NCI-H187 (cell line): ENCODE data around the gene HMX2.
A peak's percentile ranks its signal among the peaks of the same experiment; 100 is the strongest.
"Not testable (repeated sequence)": the region's sequence is repeated elsewhere in the genome, so short reads cannot be mapped to it uniquely, and the experiment has no call there.

ENCODE experiments used
- DNase-seq, 2 experiments: peaks; one replicate each; lab custom pipeline; 2025; lab: John Stamatoyannopoulos, UW

HMX2 gene

GRCh38 chr10:123153486-123154091 is 5.7 kb downstream of the HMX2 start:
- no peak for DNase-seq

GRCh38 chr10:123154092-123154710 is 6.3 kb downstream of the HMX2 start, which contains the start of gene BUB3:
TSS of gene BUB3 (plus strand) at chr10:123154402. CDS start at chr10:123154918, 516 bp downstream.
- peak; percentile 81 to 89 for DNase-seq

- no peak for DNase-seq
Measured at GRCh38 chr10:123154711-123155505, 7.0 kb downstream of the HMX2 start.

DNA sequence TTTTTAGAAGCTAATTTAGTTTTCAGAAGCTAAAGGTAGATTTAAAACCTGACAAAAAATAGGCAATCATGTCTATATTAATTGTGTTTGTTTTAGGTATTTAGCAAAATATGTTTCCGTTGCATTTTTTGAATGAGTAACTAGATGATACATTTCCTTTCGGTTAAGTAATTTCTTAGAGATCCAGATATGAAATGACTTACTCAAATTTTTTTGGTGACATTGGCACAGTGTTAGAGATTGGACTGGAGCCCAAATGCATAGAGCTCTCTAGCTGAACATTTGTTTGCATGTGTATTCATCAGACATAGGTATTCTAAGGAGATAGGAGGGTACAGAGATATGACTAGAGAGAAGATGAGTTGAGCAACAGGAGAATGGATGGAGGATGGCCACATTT is 8.1 kb downstream of the HMX2 start:
- DNase-seq = no peak

GRCh38 chr10:123157210-123157609 is 9.3 kb downstream of the HMX2 start:
- DNase-seq = no peak

DNA sequence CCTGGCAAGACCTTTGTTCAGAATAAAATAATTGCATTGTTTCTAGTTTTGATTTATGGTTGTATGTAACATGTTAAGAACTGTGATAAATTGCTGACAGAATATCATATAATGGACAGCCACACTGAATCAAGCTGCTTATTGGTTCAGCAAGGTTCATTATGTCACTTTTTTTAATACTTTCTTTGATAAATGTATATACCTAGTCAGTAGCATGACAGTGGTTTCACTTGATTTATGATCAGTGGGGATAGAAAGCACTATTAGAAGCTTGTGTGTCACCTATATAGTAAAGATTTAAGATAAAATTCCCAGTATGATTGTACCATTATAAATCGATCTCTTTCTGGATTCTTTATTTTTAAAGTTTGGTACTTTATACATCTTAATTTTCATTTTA is 10.7 kb downstream of the HMX2 start:
- no peak for DNase-seq

GRCh38 chr10:123160311-123160980 is 12.5 kb downstream of the HMX2 start:
- no peak for DNase-seq

DNA sequence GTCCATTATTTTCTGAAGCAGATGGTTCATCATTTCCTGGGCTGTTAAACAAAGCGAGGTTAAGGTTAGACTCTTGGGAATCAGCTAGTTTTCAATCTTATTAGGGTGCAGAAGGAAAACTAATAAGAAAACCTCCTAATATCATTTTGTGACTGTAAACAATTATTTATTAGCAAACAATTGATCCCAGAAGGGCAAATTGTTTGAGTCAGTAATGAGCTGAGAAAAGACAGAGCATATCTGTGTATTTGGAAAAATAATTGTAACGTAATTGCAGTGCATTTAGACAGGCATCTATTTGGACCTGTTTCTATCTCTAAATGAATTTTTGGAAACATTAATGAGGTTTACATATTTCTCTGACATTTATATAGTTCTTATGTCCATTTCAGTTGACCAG is 16.4 kb downstream of the HMX2 start:
- DNase-seq = no peak

GRCh38 chr10:123165445-123166072 is 17.6 kb downstream of the HMX2 start:
- DNase-seq = no peak

- DNase-seq = no peak
Measured at GRCh38 chr10:123166618-123167017, 18.7 kb downstream of the HMX2 start.

- DNase-seq = no peak
Measured at GRCh38 chr10:123170961-123171360, 23.0 kb downstream of the HMX2 start.

- not testable (repeated sequence) for DNase-seq
Measured at GRCh38 chr10:123171616-123172015, 23.7 kb downstream of the HMX2 start.

DNA sequence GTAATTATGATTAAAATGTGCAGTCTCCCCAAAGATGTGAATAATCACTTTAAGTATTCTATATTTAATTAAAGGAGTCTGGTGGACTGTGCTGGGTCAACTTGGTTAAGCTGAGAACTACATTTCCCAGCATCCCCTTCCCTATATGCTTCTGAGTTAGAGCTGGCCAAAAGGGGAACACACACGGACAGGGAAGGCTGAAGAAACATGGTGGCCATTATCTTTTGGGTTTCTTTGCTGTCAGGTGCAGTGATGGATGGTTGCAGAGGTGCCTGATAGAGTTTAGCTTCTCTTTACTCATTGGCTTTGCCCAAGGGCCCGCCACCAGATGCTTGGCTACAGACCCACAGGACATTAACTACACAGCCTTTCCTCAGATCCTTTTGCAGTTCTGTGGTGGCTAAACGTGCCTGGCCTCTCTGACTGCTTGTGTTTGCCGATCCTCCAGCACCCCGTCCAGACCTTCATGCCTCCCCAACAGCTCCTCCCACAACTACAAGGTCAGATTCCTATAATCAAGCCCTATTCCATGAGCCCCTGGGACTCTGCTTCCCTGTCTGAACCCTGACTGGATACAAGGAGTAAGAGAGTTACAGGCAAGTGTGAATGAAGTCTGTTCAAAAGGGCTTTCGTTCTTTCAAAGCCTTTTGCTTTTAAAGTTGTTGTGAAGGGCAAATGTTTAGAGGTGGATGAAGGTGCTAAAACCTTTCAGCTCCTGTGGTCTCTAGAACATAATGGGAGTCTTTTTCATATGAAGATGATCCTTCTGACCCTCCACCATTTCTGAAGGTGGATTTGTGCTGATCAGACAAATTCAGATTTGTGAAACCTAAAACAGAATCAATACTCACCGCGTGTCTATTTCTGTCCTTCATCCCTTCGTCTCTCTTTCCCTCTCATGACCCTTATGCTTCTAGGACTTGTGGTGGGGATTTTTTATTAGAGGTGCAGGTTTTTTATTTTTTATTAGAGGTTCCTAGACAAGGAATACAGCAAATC is 27.8 kb downstream of the HMX2 start:
- no peak for DNase-seq

DNA sequence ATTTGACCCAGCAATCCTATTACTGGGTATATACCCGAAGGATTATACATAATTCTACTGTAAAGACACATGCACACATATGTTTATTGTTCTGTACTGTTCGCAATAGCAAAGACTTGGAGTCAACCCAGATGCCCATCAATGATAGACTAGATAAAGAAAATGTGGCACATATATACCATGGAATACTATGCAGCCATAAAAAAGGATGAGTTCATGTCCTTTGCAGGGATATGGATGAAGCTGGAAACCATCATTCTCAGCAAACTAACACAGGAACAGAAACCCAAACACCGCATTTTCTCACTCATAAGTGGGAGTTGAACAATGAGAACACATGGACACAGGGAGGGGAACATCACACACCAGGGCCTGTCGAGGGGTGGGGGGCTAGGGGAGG is 30.5 kb downstream of the HMX2 start:
- not testable (repeated sequence) for DNase-seq

DNA sequence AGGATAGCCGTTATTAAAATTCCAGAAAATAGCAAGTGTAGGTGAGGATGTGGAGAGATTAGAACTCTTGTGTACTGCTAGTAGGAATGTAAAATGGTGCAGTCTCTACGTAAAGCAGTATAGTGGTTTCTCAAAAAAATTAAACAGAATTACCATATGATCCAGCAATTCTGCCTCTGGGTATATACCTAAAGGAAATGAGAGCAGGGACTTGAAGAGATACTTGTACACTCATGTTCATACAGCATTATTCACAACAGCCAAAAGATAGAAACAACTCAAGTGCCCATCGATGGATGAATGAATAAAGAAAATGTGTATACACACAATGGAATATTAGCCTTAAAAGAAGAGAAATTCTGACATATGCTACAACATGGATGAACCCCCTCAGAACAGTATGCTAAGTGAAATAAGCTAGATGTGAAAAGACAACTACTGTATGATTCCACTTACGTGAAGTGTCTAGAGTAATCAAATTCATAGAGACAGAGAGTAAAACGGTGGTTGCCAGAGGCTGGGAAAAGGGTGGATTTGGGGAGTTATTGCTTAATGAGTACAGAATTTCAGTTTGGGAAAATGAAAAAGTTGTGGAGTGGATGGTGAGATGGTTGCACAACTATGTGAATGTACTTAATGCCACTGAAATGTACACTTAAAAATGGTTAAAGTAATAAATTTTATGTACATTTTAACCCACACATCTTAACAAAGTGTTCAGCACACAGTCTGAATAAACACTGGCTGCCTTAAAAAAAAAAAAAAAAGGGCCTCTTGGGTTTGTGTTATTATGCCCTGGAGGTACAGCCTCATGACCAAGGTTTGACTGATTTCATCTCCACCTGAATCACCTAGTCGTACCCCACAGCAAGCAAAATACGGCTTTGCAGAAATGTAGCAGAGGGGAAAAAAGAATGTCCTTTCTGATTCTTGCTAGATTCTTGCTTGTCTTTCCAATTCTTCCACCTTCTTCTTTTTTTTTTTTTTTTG is 32.5 kb downstream of the HMX2 start:
- DNase-seq = no peak

DNA sequence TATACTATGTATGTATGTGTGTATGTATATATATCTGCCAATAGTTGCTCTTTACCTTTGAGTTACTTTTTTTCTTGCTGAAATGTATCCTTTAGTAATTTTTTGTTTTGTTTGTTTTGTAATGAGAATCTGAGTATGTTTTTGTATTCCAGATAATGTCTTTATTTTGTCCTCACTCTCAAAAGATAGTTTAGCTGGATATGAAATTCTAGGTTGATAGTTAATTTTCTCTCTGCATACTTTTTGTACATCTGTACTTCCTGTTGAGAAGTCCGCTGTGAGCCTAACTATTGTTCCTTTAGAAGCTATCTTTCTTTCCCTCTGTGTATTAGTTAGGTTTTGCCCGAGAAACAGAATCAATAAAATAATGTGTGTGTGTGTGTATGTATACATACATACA is 35.8 kb downstream of the HMX2 start:
- no peak for DNase-seq

DNA sequence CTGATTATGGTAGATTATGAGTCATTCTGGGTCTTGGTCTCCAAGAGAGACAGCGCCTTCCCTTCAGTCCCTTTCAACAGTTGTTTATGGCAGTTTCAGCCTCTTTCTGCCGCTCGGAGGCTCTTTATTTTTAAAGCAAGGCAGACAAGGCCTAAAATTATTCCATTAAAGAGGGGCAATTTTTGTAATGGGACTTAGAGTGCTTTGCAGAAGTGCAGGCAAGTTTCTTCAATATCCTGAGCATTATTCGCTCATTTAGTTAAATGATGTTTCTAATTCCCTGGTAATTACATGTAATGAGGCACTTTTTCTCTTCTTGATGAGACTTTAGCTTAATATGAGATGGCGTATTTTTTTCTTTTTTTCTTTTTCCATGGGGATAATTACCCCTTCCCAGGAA is 39.8 kb downstream of the HMX2 start:
- DNase-seq = no peak

DNA sequence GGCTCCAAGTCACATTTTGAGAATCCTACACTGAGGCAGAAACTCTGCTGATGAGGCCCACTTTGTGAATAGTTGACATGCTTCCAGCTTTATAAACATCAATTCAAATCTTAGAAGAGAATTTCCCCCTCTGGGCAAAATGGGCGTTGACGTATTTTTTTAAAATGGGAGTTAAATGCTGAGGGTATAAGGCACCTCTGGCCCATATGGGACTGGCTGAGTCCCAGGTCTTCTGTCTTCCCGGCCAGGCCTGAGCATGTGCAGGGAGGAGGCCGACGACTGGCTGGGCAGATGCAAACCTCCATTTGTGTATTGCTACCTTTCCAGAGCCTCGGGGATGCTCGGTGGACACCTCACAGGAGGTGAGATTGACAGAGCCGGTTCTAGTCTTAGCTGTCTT is 44.0 kb downstream of the HMX2 start:
- DNase-seq = no peak

GRCh38 chr10:123194056-123194455 is 46.1 kb downstream of the HMX2 start:
- DNase-seq = no peak
